Measurements from ENCODE around the gene PNRC1.

The PNRC1 gene

GRCh38 chr6:89071036-89071435 lies 9.5 kb upstream of the PNRC1 start:
- no peaks in the 10 kb centered on the region for H3K79me2 ChIP-seq (ENCODE audit: insufficient read depth, low read length)
- no peak for ATAC-seq (ENCODE audit: insufficient read depth, low read depth)
- no peaks in the 10 kb centered on the region for H3K27me3 ChIP-seq (ENCODE audit: insufficient read depth, low read length, poor library complexity)
- H3K4me1 ChIP-seq (ENCODE audit: insufficient read depth, low read length) = no peaks in the 10 kb centered on the region
- no peak for DNase-seq
- H4K20me1 ChIP-seq (ENCODE audit: insufficient read depth, low read length) = no peaks in the 10 kb centered on the region
- H3K9me3 ChIP-seq (ENCODE audit: insufficient read depth, low read length, severe bottlenecking) = peaks cover 5% of the 10 kb centered on the region
- no peak overlapping the region for H3K4me2 ChIP-seq (ENCODE audit: insufficient read depth, low read length)
- H3K9ac ChIP-seq (ENCODE audit: low read depth, low read length) = no peak overlapping the region
- TF ChIP-seq EZH2 (IDR thresholded peaks at IDR 0.05; ENCODE audit: borderline replicate concordance, low read depth, low read length, severe bottlenecking) = no peak
- TF ChIP-seq CTCF (IDR thresholded peaks at IDR 0.05; ENCODE audit: borderline replicate concordance, extremely low read depth, low read length, poor library complexity, severe bottlenecking) = no peak
- no peak overlapping the region for H3K4me3 ChIP-seq (ENCODE audit: low read depth in 1 of 2, low read length in 2 of 2)
- no peak overlapping the region for H3K27ac ChIP-seq (ENCODE audit: low read length)
- H3K36me3 ChIP-seq (ENCODE audit: insufficient read depth, low read length) = no peaks in the 10 kb centered on the region
- no peak overlapping the region for H2AFZ ChIP-seq (ENCODE audit: low read depth, low read length)

GRCh38 chr6:89073014-89073620 lies 7.4 kb upstream of the PNRC1 start:
- DNase-seq (no peak), ATAC-seq (ENCODE audit: insufficient read depth, low read depth) (no peak)

DNA sequence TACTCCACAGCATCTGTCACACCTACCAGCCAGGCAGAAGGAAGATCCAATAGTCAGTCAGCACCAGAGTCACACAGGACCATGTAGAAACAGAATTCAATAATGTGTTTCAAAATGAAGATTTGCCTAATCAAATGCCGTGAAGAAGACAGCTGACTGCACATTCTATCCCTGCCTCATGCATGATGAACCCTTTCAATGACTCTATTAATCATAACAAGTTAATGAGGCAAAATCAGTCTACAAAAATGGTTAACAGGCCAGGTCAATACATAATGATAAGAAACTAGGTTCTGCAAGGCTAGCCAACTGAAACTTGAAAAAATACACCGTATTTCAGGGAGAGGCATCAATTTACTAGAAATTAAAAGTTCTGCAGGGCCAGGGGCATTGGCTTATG lies 6.7 kb upstream of the PNRC1 start:
- Histone ChIP-seq H3K4me3 (ENCODE audit: low read depth in 1 of 2, low read length in 2 of 2) (no peak overlapping the region), H3K36me3 (ENCODE audit: insufficient read depth, low read length) (no peaks in the 10 kb centered on the region), H3K4me1 (ENCODE audit: insufficient read depth, low read length) (peaks cover 6% of the 10 kb centered on the region), H3K79me2 (ENCODE audit: insufficient read depth, low read length) (no peaks in the 10 kb centered on the region), H3K9ac (ENCODE audit: low read depth, low read length) (no peak overlapping the region), H3K4me2 (ENCODE audit: insufficient read depth, low read length) (no peak overlapping the region), H3K27me3 (ENCODE audit: insufficient read depth, low read length, poor library complexity) (no peaks in the 10 kb centered on the region), H3K9me3 (ENCODE audit: insufficient read depth, low read length, severe bottlenecking) (peaks cover 5% of the 10 kb centered on the region), H2AFZ (ENCODE audit: low read depth, low read length) (no peak overlapping the region), H3K27ac (ENCODE audit: low read length) (no peak overlapping the region), H4K20me1 (ENCODE audit: insufficient read depth, low read length) (no peaks in the 10 kb centered on the region)
- ATAC-seq (ENCODE audit: insufficient read depth, low read depth) (no peak), DNase-seq (no peak)
- TF ChIP-seq CTCF (IDR thresholded peaks at IDR 0.05; ENCODE audit: borderline replicate concordance, extremely low read depth, low read length, poor library complexity, severe bottlenecking) (no peak), EZH2 (IDR thresholded peaks at IDR 0.05; ENCODE audit: borderline replicate concordance, low read depth, low read length, severe bottlenecking) (no peak)

More at GRCh38 chr6:89073014-89073620, 7.4 kb upstream of the PNRC1 start:
- no peak for TF ChIP-seq EZH2 (IDR thresholded peaks at IDR 0.05; ENCODE audit: borderline replicate concordance, low read depth, low read length, severe bottlenecking)
- TF ChIP-seq CTCF (IDR thresholded peaks at IDR 0.05; ENCODE audit: borderline replicate concordance, extremely low read depth, low read length, poor library complexity, severe bottlenecking) = no peak
- H4K20me1 ChIP-seq (ENCODE audit: insufficient read depth, low read length) = no peaks in the 10 kb centered on the region
- H3K9me3 ChIP-seq (ENCODE audit: insufficient read depth, low read length, severe bottlenecking) = peaks cover 5% of the 10 kb centered on the region
- no peaks in the 10 kb centered on the region for H3K4me1 ChIP-seq (ENCODE audit: insufficient read depth, low read length)
- no peak overlapping the region for H3K4me2 ChIP-seq (ENCODE audit: insufficient read depth, low read length)
- no peak overlapping the region for H3K4me3 ChIP-seq (ENCODE audit: low read depth in 1 of 2, low read length in 2 of 2)
- no peak overlapping the region for H3K27ac ChIP-seq (ENCODE audit: low read length)
- H2AFZ ChIP-seq (ENCODE audit: low read depth, low read length) = no peak overlapping the region
- no peaks in the 10 kb centered on the region for H3K27me3 ChIP-seq (ENCODE audit: insufficient read depth, low read length, poor library complexity)
- H3K79me2 ChIP-seq (ENCODE audit: insufficient read depth, low read length) = no peaks in the 10 kb centered on the region
- H3K9ac ChIP-seq (ENCODE audit: low read depth, low read length) = no peak overlapping the region
- no peaks in the 10 kb centered on the region for H3K36me3 ChIP-seq (ENCODE audit: insufficient read depth, low read length)

Data from DND-41 (cell line).